ENCODE data around the gene MPZL2. TPM values are rescaled to one million over a fixed set of nuclear protein-coding genes. Genes with fewer than 3 reads are reported as not detected.

Gene MPZL2
- total and polyA plus RNA-seq, 2 experiments from 2014 or later = 2.6 to 4.2 TPM

DNA sequence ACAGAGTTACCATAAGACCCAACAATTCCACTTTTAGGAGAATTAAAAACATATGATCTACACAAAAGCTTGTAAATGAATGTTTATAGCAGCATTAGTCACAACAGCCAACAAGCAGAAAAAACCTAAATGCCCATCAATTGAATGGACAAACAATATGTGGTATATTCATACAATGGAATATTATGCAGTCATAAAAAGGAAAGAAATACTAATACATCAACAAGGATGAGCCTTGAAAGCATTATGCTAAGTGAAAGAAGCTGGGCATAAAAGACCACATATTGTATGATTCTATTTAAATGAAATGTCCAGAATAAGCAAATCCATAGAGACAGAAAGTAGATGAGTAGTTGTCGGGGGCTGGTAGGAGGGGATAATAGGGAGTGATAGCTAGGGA is 5.0 kb downstream of the MPZL2 start:
- no peak for DNase-seq (ENCODE audit: low spot score)
- H3K36me3 ChIP-seq (ENCODE audit: insufficient read depth) = no peaks in the 10 kb centered on the region
- no peak overlapping the region for H3K4me3 ChIP-seq
- TF ChIP-seq JUNB (IDR thresholded peaks at IDR 0.05; ENCODE audit: unreplicated experiment) = no peak
- TF ChIP-seq ZNF114 (CRISPR knock-in tag; IDR thresholded peaks at IDR 0.05) = no peak
- TF ChIP-seq CREB1 (CRISPR knock-in tag; IDR thresholded peaks at IDR 0.05; ENCODE audit: low read depth) = no peak
- TF ChIP-seq EZH2phosphoT487 (IDR thresholded peaks at IDR 0.05; ENCODE audit: unreplicated experiment) = no peak
- TF ChIP-seq, protein P1, sequence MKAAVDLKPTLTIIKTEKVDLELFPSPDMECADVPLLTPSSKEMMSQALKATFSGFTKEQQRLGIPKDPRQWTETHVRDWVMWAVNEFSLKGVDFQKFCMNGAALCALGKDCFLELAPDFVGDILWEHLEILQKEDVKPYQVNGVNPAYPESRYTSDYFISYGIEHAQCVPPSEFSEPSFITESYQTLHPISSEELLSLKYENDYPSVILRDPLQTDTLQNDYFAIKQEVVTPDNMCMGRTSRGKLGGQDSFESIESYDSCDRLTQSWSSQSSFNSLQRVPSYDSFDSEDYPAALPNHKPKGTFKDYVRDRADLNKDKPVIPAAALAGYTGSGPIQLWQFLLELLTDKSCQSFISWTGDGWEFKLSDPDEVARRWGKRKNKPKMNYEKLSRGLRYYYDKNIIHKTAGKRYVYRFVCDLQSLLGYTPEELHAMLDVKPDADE (IDR thresholded peaks at IDR 0.05) = no peak
- TF ChIP-seq EZH2 (IDR thresholded peaks at IDR 0.05; ENCODE audit: low read depth, unreplicated experiment) = no peak
- TF ChIP-seq NANOG (IDR thresholded peaks at IDR 0.05; ENCODE audit: borderline replicate concordance) = no peak
- TF ChIP-seq POLR2AphosphoS5 (IDR thresholded peaks at IDR 0.05; ENCODE audit: low read depth) = no peak
- TF ChIP-seq ZNF331 (CRISPR knock-in tag; IDR thresholded peaks at IDR 0.05; ENCODE audit: low read depth) = no peak
- TF ChIP-seq, protein P2, sequence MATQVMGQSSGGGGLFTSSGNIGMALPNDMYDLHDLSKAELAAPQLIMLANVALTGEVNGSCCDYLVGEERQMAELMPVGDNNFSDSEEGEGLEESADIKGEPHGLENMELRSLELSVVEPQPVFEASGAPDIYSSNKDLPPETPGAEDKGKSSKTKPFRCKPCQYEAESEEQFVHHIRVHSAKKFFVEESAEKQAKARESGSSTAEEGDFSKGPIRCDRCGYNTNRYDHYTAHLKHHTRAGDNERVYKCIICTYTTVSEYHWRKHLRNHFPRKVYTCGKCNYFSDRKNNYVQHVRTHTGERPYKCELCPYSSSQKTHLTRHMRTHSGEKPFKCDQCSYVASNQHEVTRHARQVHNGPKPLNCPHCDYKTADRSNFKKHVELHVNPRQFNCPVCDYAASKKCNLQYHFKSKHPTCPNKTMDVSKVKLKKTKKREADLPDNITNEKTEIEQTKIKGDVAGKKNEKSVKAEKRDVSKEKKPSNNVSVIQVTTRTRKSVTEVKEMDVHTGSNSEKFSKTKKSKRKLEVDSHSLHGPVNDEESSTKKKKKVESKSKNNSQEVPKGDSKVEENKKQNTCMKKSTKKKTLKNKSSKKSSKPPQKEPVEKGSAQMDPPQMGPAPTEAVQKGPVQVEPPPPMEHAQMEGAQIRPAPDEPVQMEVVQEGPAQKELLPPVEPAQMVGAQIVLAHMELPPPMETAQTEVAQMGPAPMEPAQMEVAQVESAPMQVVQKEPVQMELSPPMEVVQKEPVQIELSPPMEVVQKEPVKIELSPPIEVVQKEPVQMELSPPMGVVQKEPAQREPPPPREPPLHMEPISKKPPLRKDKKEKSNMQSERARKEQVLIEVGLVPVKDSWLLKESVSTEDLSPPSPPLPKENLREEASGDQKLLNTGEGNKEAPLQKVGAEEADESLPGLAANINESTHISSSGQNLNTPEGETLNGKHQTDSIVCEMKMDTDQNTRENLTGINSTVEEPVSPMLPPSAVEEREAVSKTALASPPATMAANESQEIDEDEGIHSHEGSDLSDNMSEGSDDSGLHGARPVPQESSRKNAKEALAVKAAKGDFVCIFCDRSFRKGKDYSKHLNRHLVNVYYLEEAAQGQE (IDR thresholded peaks at IDR 0.05; ENCODE audit: unreplicated experiment) = no peak
- TF ChIP-seq, protein P3, sequence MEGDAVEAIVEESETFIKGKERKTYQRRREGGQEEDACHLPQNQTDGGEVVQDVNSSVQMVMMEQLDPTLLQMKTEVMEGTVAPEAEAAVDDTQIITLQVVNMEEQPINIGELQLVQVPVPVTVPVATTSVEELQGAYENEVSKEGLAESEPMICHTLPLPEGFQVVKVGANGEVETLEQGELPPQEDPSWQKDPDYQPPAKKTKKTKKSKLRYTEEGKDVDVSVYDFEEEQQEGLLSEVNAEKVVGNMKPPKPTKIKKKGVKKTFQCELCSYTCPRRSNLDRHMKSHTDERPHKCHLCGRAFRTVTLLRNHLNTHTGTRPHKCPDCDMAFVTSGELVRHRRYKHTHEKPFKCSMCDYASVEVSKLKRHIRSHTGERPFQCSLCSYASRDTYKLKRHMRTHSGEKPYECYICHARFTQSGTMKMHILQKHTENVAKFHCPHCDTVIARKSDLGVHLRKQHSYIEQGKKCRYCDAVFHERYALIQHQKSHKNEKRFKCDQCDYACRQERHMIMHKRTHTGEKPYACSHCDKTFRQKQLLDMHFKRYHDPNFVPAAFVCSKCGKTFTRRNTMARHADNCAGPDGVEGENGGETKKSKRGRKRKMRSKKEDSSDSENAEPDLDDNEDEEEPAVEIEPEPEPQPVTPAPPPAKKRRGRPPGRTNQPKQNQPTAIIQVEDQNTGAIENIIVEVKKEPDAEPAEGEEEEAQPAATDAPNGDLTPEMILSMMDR (conservative IDR thresholded peaks at IDR 0.05; ENCODE audit: low read depth in 2 of 2) = no peak
- TF ChIP-seq STAT1 (IDR thresholded peaks at IDR 0.05; ENCODE audit: unreplicated experiment) = no peak
- TF ChIP-seq, protein P4, sequence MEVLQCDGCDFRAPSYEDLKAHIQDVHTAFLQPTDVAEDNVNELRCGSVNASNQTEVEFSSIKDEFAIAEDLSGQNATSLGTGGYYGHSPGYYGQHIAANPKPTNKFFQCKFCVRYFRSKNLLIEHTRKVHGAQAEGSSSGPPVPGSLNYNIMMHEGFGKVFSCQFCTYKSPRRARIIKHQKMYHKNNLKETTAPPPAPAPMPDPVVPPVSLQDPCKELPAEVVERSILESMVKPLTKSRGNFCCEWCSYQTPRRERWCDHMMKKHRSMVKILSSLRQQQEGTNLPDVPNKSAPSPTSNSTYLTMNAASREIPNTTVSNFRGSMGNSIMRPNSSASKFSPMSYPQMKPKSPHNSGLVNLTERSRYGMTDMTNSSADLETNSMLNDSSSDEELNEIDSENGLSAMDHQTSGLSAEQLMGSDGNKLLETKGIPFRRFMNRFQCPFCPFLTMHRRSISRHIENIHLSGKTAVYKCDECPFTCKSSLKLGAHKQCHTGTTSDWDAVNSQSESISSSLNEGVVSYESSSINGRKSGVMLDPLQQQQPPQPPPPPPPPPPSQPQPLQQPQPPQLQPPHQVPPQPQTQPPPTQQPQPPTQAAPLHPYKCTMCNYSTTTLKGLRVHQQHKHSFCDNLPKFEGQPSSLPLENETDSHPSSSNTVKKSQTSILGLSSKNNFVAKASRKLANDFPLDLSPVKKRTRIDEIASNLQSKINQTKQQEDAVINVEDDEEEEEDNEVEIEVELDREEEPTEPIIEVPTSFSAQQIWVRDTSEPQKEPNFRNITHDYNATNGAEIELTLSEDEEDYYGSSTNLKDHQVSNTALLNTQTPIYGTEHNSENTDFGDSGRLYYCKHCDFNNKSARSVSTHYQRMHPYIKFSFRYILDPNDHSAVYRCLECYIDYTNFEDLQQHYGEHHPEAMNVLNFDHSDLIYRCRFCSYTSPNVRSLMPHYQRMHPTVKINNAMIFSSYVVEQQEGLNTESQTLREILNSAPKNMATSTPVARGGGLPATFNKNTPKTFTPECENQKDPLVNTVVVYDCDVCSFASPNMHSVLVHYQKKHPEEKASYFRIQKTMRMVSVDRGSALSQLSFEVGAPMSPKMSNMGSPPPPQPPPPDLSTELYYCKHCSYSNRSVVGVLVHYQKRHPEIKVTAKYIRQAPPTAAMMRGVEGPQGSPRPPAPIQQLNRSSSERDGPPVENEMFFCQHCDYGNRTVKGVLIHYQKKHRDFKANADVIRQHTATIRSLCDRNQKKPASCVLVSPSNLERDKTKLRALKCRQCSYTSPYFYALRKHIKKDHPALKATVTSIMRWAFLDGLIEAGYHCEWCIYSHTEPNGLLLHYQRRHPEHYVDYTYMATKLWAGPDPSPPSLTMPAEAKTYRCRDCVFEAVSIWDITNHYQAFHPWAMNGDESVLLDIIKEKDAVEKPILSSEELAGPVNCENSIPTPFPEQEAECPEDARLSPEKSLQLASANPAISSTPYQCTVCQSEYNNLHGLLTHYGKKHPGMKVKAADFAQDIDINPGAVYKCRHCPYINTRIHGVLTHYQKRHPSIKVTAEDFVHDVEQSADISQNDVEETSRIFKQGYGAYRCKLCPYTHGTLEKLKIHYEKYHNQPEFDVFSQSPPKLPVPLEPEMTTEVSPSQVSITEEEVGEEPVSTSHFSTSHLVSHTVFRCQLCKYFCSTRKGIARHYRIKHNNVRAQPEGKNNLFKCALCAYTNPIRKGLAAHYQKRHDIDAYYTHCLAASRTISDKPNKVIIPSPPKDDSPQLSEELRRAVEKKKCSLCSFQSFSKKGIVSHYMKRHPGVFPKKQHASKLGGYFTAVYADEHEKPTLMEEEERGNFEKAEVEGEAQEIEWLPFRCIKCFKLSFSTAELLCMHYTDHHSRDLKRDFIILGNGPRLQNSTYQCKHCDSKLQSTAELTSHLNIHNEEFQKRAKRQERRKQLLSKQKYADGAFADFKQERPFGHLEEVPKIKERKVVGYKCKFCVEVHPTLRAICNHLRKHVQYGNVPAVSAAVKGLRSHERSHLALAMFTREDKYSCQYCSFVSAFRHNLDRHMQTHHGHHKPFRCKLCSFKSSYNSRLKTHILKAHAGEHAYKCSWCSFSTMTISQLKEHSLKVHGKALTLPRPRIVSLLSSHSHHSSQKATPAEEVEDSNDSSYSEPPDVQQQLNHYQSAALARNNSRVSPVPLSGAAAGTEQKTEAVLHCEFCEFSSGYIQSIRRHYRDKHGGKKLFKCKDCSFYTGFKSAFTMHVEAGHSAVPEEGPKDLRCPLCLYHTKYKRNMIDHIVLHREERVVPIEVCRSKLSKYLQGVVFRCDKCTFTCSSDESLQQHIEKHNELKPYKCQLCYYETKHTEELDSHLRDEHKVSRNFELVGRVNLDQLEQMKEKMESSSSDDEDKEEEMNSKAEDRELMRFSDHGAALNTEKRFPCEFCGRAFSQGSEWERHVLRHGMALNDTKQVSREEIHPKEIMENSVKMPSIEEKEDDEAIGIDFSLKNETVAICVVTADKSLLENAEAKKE (CRISPR knock-in tag; IDR thresholded peaks at IDR 0.05) = no peak
- no peaks in the 10 kb centered on the region for H3K9me2 ChIP-seq (ENCODE audit: insufficient read depth)
- Mint-ChIP-seq H3K36me3 (ENCODE audit: low read depth) (peaks cover 9% of the 10 kb centered on the region), H3K27ac (no peak overlapping the region), H3K4me1 (peaks cover 14% of the 10 kb centered on the region), H3K4me3 (no peak overlapping the region), H3K9me3 (no peaks in the 10 kb centered on the region), H3K27me3 (ENCODE audit: insufficient read depth, low read depth, poor library complexity) (peaks cover 15% of the 10 kb centered on the region)
- no peaks in the 10 kb centered on the region for H3K79me2 ChIP-seq (replicated peaks; ENCODE audit: insufficient read depth)
- no peak for ATAC-seq
- H3K4me1 ChIP-seq (ENCODE audit: insufficient read depth) = 0 out of 2 replicates have a peak, but pooled peaks cover 8% of the 10 kb centered on the region
- H3F3A ChIP-seq (replicated peaks; ENCODE audit: low read depth) = no peaks in the 10 kb centered on the region
- H3K27me3 ChIP-seq (ENCODE audit: insufficient read depth) = peaks cover 16% of the 10 kb centered on the region
- H3K4me2 ChIP-seq = no peak overlapping the region
- no peaks in the 10 kb centered on the region for H4K20me1 ChIP-seq (replicated peaks; ENCODE audit: insufficient read depth)
- H2AFZ ChIP-seq = no peak overlapping the region
- no peak overlapping the region for H3K27ac ChIP-seq (ENCODE audit: low read depth)
